Measurements from ENCODE around the gene CATSPERB.
"Not testable (repeated sequence)": the region's sequence is repeated elsewhere in the genome, so short reads cannot be mapped to it uniquely, and the experiment has no call there.

Gene CATSPERB

DNA sequence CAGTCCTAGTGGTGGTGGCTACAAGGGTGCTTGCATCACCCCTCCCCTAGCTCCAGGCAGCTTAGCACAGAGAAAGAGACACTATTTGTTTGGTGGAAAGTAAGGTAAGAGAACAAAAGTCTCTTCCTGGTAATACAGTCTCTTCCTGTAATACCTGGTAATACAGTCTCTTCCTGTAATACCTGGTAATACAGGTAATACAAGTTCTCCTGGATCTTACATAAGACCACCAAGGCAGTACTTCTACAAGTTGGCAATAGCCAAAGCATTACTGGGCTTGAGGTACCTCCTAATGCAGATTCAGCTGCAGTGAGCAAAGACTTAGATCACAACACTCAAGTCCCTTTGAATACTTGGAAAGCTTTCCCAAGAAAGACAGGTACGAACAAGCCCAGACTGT lies 77.0 kb downstream of the CATSPERB start:
- no peak for DNase-seq

DNA sequence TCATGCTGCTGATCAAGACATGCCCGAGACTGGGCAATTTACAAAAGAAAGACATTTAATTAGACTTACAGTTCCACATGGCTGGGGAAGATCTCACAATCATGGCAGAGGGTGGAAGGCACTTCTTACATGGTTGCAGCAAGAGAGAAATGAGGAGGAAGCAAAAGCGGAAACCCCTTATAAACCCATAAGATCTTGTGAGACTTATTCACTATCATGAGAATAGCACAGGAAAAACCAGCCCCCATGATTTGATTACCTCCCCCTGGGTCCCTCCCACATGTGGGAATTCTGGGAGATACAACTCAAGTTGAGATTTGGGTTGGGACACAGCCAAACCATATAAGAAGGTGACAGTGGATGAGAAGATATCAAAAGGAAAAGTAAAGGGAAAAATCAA lies 78.4 kb downstream of the CATSPERB start:
- no peak for DNase-seq

DNA sequence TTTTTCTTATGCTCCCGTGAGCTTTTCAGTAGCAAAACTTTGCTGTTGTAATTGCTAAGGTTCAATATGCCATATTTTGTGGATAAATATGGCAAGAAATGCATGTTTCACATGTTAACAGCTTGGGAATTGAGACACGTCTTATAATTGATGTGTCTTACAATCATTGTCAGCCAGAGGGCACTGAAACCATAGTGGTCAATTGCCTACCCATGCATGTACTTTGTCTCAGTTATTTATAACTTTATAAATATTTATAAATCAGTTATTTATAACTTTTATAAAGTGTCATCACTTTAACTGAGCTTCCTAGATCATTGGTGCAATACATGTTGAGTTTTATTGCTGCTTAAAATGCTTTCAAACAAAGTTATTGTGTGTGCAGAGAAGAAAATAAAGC lies 82.0 kb downstream of the CATSPERB start:
- DNase-seq: no peak

DNA sequence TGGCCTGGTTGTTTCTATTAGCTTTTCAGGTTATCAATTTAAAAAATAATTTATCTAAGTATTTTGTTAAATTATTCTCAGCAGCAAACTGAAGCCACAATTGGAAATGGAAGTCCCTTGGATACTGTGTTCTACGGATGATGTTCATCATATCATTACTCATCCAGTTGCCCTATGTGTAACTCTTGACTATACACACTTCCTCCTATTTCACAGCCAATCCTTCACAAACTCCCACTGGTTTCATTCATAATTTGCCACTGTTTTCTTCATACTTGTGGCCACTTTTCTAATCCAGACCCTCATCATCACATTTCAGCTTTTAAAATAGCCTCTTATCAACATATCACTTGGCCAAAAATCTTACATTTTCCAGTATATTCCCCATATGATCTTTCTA lies 84.0 kb downstream of the CATSPERB start:
- DNase-seq: no peak

DNA sequence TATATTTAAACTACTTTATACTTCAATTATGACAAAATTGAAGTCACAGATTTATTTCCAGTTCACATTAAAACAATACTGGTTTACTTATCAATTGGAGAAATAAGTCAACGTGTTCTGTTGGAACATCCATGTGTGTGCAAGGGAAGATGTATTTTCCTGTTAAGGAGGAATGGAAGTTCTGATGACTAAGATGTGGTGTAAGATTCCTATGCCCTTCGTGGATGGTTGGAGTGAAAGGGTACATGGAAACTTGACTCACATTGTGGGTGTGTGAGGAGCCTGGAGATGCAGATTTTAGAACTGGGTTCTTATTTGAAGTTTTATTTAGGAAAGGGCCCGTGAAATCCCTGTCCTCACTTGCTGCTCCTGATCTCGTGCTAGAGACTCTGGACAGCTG lies 95.3 kb downstream of the CATSPERB start:
- DNase-seq: no peak

DNA sequence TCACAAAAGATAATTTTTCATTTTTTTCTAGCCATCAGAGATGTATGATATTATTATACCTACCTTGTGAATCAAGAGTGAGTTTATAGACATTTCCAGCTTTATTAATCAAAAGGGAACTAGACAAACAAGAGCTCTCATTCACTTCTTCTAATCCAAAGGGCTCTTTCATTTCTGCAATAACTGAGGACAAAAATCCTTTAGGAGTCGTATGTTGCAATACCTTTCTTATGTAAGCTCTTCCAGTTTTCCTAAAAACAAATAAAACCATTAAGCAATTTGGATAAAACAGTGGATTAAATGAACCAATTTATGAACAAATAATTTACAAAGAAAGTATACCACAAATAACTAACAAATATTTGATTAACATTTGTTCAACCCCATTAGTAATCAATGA lies 107.1 kb downstream of the CATSPERB start:
- DNase-seq: no peak

DNA sequence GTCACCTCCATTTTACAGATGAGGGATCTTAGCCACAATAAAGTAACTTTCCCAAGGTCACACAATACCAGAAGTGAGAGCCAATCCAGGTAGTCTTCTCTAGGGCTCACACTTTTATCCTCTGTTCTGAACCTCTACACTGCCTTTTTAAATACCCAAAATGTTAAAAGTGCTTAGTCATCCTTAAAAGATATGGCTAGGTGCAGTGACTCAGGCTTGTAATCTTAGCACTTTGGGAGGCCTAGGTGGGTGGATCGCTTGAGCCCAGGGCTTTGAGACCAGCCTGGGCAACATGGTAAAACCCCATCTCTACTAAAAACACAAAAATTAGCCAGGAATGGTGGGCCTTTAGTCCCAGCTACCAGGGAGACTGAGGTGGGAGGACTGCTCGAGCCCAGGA lies 117.7 kb downstream of the CATSPERB start:
- DNase-seq: no peak

DNA sequence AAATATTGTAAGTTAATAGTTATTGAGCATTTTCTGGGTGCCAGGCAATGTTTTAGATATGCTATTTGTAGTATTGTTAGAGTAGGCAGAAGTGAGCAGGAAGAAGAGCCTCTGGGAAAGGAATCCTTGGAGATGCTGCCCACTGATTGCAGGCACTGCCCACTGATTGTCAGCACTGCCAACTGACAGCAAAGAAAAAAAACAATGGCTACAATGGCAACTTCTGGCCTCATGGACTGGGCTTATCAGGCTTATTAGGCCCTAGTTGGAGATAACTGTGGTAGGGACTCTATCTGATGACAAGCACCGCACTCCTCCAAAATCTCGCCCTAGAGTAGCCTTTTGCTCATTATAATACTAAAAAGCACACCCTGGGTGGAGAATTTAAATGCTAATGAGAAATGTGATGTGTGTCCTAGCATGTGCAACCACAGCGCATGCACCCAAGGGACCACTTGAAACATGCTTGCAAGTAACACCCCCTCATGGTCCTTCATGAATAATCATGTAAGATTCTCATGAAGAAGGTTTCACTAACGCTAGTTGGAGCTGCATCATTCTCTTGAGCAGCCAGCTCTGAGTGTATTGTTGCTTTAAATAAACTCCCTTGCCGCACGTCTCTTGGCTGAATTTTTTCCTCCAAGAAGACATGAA lies 118.3 kb downstream of the CATSPERB start:
- DNase-seq: no peak

DNA sequence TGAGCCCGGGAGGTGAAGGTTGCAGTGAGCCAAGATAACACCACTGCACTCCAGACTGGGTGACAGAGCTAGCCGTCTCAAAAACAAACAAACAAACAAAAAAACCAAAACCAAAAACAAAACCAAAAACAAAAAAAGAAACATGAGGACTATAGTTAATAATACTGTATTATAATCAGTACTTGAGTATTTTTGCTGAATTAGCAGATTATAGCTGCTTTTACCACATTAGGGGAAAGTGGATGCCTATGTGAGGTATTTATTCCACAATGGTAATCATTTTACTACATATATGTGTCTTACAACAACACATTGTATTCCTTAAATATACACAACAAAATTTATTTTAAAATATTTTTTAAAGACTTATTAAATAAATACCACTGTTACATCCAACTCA lies 120.4 kb downstream of the CATSPERB start:
- no peak for DNase-seq

DNA sequence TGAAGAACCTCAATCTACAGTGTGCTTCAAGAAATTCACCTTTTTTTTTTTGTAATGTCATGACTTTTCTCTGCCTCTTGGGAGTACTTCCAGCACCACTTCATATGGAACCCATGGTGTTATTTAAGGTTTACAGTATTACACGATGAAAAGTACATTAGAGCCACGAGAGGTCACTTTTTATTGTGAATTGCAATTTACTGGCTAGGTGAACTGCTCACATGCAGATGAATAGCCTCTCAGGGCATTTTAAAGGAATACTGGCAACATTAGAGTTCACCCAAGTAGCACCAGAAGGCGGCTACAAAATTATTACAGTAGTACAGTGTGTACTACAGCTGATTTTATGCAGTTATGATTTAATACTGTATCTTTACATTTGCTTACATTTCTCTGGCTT lies 122.7 kb downstream of the CATSPERB start:
- no peak for DNase-seq

DNA sequence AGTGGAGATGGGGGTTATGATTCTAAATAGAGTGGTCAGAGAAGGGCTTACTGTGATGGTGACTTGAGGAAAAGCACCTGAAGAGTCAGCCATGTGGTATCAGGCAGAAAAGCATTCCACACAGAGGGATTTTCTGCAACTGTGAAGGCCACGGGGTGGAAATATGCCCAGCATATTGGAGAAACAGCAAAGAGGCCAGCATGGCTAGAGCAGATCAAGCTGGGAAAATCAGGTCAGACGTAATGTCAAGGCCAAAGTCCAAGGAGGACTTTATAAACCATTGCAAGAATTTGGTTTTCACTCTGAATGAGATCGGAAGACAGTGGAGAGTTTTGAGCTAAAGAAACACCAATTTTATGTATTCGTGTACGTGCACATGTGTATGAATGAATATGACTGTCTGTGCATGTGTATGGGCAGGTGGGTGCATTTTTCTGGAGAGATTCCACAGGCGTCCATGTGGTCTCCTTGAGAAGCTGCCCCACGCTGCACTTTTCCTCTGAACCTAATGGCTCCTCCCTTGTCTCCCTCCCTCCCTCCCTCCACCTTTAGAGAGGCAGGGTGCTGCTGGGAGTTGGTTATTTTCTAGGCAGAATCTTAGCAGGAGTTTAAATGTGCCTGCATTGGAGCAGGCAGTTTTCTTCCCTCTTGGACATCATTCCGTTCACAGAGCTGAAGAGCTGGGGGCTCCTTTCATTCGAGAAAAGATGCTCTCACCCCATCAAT lies 124.4 kb downstream of the CATSPERB start:
- no peak for DNase-seq

DNA sequence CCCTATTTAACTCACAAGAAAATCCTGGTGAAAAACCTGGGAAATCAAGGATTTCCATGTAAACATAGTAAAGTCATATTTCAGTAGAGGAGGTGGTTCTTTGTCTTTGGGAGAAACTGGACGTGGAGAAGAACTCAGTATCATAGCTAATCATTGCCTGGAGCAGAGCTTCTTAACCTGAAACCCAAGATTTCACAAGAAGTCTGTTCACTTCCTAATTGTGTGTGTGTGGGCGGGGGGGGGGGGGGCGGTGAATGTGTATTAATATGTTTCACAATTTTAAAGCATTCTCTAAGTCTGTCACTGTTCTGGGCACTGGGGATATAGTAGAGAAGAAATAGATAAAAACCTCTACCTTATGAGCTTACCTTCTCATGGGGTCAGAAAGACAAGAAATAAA lies 125.0 kb downstream of the CATSPERB start:
- DNase-seq: no peak

DNA sequence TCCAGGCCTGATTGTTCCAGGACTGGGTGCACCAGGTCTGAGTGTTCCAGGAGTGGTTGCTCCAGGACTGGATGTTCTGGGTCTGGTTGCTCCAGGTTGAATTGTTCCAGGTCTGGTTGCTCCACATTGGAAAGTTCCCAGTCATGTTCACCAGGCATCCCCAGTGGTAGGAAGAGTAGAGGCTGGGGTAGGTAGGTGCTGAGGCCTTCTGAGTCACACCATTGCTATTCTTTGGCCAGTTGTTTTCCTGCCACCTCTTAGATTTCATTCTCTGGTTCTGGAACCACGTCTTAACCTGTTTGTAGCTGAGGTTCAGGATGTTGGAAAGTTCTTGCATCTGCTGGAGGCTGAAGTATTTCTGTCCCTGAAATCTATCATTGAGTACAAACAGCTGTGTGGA lies 127.3 kb downstream of the CATSPERB start:
- DNase-seq: not testable (repeated sequence)

DNA sequence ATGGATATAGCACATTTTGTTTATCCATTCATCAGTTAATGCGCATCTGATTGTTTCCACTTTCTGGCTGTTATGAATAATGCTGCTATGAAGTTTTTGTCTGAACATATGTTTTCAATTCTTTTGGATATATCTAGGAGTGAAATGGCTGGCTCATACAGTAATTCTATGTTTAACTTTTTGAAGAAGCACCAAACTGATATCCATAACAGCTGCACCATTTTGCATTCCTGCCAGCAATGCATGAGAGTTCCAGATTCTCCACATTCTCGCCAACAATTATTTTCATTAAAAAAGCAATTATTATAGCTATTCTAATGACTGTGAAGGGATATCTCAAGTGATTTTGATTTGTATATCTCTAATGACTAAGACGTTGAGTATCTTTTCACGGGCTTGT lies 131.9 kb downstream of the CATSPERB start:
- DNase-seq: no peak

DNA sequence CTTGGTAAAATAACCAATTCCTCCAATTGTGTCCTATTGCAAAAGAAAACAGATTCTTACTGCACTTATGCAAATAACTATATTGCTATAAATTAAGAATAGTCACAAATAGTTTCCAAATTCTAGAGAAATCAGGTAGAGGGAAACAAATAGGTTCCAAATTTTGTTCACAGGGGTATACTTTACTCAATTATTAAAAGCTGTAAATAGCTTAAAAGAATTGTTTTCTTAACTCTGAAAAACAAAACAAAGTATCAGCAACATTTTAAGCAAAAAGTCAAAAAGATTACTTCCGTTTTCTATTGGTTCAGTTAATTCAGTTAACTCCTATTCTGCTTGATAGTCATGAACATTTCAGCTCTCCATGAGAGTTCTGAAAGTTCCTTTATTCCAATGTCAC lies 136.2 kb downstream of the CATSPERB start:
- no peak for DNase-seq

DNA sequence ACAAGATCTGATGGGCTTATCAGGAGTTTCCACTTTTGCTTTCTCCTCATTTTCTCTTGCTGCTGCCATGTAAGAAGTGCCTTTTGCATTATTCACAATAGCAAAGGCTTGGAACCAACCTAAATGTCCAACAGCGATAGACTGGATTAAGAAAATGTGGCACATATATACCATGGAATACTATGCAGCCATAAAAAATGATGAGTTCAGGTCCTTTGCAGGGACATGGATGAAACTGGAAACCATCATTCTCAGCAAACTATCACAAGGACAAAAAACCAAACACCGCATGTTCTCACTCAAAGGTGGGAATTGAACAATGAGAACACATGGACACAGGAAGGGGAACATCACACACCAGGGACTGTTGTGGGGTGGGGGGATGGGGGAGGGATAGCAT lies 137.9 kb downstream of the CATSPERB start:
- DNase-seq: not testable (repeated sequence)

DNA sequence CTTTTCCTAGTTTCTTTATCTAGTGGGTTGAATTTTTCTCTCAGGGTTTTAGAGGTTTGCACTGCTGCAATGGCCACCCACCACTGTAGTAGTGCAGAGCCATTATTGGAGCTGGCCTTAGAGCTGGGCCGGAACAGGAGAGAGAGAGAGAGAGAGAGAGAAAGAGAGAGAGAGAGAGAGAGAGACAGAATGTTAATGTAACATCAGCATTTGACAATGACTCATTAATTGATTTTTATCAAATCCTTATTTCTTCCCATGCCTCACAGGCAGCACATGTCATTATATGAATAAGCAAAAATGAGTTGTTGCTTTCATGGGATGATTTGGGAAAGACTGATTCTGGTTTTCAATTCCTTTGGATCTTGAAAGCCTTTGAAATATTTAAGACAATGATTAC lies 145.5 kb downstream of the CATSPERB start:
- DNase-seq: no peak

DNA sequence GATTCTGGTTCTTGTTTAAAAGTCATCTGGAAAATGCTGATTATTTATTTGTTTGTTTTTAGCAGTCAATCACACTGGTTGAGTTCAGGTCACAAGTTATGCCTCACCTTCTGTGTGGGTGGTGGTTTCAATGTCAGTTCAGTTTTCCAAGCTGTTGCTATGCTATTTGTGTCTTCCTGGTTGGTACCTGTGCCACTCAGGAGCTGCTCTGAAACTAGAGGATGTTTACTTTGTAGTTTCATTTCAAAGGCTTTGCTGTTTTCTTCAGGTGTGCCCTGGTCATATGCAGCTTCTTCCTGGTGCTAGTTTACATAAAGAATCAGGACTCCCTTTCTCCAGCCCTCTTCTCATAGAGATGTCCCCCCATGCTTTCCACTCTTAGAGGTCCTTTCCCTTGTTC lies 146.0 kb downstream of the CATSPERB start:
- no peak for DNase-seq

DNA sequence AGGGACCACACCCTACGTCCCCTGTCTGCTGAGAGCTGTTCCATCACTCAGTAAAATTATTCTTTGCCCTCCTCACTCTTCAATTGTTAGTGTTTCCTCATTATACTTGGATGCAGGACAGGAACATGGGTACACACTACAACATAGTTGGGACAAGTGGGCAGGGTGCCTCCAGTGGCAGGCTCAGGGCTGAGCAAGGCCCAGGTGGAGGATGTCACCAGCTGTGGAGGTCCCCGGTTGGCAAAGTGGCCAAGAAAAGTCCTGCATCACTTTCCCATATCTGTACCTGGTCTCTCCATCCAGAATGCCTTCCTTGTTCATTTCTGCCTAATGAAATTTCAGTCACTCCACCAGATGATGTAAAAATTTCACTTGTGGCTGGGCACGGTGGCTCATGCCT lies 149.1 kb downstream of the CATSPERB start:
- DNase-seq: no peak

DNA sequence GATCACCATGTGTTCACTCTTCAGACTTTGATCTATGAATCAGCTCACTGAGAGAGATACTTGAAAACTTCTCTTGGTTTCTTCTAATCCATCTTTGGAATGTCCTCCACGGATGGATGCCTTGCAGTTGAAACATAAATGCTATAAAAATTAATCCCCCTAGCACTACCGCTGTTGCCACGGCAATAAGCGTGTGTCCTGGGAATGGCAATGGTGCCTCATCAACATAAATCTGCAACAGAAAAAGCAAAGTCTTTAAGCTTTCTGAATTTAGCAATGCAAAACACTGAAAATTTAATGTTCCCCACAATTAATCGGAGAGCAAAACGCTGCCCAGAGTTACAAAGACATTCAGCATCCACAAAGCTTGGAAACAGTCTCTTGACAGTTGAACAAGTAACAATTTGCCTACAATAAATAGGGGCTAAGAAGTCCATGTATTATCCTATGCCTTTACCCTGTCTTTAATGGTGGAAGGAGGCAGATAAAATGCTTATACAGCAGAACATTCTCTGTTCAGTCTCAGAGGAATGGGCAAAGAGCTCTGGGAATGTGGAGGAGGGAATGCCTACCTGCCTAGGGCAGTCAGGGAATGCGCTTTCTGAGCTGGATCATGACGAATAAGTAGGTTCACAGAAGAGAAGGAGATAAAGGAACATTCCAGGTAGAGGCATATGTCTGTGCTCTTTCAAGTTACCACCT lies 150.9 kb downstream of the CATSPERB start:
- no peak for DNase-seq

DNA sequence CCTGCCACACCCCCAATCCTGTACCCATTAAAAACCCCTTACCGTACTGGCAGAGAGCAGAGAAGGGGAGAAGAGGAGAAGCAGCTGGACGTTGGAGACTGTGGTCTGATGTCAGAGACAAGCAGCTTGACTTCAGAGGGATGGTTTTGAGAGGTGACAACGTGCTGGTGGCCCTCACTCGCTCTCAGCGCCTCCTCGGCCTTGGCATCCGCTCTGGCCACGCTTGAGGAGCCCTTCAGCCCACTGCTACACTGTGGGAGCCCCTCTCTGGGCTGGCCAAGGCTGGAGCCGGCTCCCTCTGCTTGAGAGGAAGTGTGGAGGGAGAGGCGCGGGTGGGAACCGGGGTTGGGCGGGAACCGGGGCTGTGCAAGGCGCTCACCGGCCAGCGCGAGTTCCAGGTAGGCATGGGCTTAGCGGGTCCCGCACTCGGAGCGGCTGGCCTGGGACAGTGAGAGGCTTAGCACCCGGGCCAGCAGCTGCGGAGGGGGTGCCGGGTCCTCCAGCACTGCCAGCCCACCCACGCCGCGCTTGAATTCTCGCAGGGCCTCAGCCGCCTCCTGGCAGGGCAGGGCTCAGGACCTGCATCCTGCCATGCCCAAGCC lies 154.2 kb downstream of the CATSPERB start:
- no peak for DNase-seq

DNA sequence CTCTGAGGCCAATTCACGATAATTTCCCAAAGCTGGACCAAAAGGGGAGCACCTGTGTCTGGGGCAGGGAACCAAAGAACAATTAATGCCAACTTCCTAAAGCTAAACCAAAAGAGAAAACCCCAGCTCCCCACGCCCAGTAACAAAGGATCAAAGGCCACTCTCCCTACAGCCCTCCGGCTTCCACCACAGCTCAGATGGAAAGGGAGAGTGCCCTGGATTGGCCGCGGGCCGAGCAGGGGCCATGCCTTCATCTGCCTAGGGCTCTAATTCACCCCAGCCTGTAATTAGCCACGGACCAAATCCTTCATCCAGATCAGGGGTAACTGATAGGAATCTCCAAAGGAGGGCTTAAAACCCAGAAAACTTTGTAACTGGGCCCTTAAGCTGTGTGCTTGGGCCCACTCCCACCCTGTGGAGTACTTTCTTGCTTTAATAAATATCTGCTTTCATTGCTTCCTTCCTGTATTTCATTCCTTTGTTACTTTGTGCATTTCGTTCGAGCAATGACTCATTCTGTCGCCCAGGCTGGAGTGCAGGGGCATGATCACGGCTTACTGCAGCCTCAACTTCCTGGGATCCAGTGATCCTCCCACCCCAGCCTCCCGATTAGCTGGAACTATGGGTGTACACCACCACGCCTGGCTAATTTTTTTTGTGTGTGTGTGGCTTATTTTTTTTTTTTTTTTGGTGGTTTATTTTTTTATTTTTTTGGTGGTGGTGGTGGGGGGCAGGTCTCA lies 156.2 kb downstream of the CATSPERB start:
- DNase-seq: no peak
